K562 (cell line): ENCODE data around the gene TCAP. TPM values are rescaled to one million over a fixed set of nuclear protein-coding genes. Genes with fewer than 3 reads are reported as not detected.
A peak's percentile ranks its signal among the peaks of the same experiment; 100 is the strongest.

Source experiments
- ARID3A ChIP-seq: IDR thresholded peaks from 2 replicates; pipeline ENCODE4 v1.6.1; 2012; ENCODE audit warnings: low read depth, low read length, improper control_type of control experiment, borderline replicate concordance
- C11orf30 ChIP-seq: fragments of 450-650 bp; IDR thresholded peaks from 2 replicates; pipeline ENCODE4 v1.6.1; 2016; ENCODE audit warnings: low read depth, mild to moderate bottlenecking
- DMBX1 ChIP-seq: fragments of 250-450 bp; sonication (Bioruptor Pico); IDR thresholded peaks from 2 replicates; pipeline ENCODE4 v1.8.0; 2022; ENCODE audit warnings: inconsistent platforms, mild to moderate bottlenecking, moderate library complexity, borderline replicate concordance
- EP400 ChIP-seq: fragments of 450-650 bp; IDR thresholded peaks from 2 replicates; pipeline ENCODE4 v1.6.1; 2017; ENCODE audit warnings: antibody characterized with exemption, mild to moderate bottlenecking, moderate library complexity
- FOXK2 ChIP-seq, 2 experiments: fragments of 450-650 bp; IDR thresholded peaks in 1 of 2; conservative IDR thresholded peaks in 1 of 2; 2 replicates each; pipeline ENCODE4 v1.6.1; 2016; ENCODE audit warnings: low read depth in 2 of 2, mild to moderate bottlenecking in 1 of 2
- GABPA ChIP-seq: fragments of 200-800 bp; sonication (Bioruptor generic); conservative IDR thresholded peaks from 2 replicates; pipeline ENCODE4 v1.6.1; 2016; ENCODE audit warnings: low read depth, missing genetic modification characterization, missing compliant biosample characterization
- KLF13 ChIP-seq: fragments of 450-650 bp; IDR thresholded peaks from 2 replicates; pipeline ENCODE4 v1.6.1; 2016; ENCODE audit warnings: missing genetic modification characterization, low read depth, mild to moderate bottlenecking, missing compliant biosample characterization, moderate library complexity, borderline replicate concordance
- MCM3 ChIP-seq: fragments of 450-650 bp; IDR thresholded peaks from 2 replicates; pipeline ENCODE4 v1.6.1; 2016
- MNT ChIP-seq, 2 experiments: fragments of 450-650 bp; conservative IDR thresholded peaks; 2 replicates each; pipeline ENCODE4 v1.6.1; 2017; ENCODE audit warnings: mild to moderate bottlenecking in 2 of 2, moderate library complexity in 2 of 2
- PRDM10 ChIP-seq: fragments of 450-650 bp; IDR thresholded peaks from 2 replicates; pipeline ENCODE4 v1.6.1; 2018; ENCODE audit not compliant: partially characterized antibody
- RBBP5 ChIP-seq: fragments of 200-600 bp; sonication (generic); IDR thresholded peaks from 2 replicates; pipeline ENCODE4 v1.6.1; 2012; ENCODE audit warnings: borderline replicate concordance, mild to moderate bottlenecking, low read length, control low read depth, inconsistent platforms; ENCODE audit not compliant: insufficient read depth, poor library complexity, severe bottlenecking
- TBL1XR1 ChIP-seq, 2 experiments: IDR thresholded peaks; 2 replicates each; pipeline ENCODE4 v1.6.1; 2012; ENCODE audit warnings: improper control_type of control experiment in 2 of 2, low read length in 2 of 2, mild to moderate bottlenecking in 1 of 2
- polyA plus RNA-seq, 8 experiments: library from polyadenylated mRNA; depleted of rRNA in 4 of 8; stranded (reverse) in 5 of 8; unstranded in 3 of 8; fragments of >200 nt; fragmentation: Nextera tagmentation in 2 of 8; fragmentation: Illumina TruSeq in 1 of 8; extraction: Ambion mirVana in 2 of 8; extraction: Trizol in 1 of 8; gene quantifications; 2 replicates each; pipeline versions ENCODE4 v1.2.1 to v1.2.3, GENCODE V29; 2011 to 2014; ENCODE audit warnings: inconsistent platforms in 1 of 8, missing spikeins in 1 of 8
- total RNA-seq, 7 experiments: library from RNA; depleted of rRNA in 6 of 7; stranded (reverse); fragments of >200 nt in 6 of 7; fragmentation: Illumina TruSeq in 2 of 7; extraction: Trizol in 2 of 7; gene quantifications; 2 replicates each; pipeline versions ENCODE4 v1.2.1 to v1.2.3, GENCODE V29; 2011 to 2021; ENCODE audit warnings: low replicate concordance in 1 of 7
- TF ChIP-seq, protein P1 (sequence below), 2 experiments: fragments of 450-650 bp in 1 of 2; IDR thresholded peaks; 2 replicates each; pipeline ENCODE4 v1.6.1; 2011 to 2017; ENCODE audit warnings: low read depth in 2 of 2, antibody characterized with exemption in 1 of 2, borderline replicate concordance in 1 of 2, low read length in 1 of 2, mild to moderate bottlenecking in 1 of 2, mixed read lengths in 1 of 2; ENCODE audit not compliant: control insufficient read depth in 1 of 2

TCAP gene
- total and polyA plus RNA-seq, 9 of the 15 experiments (the other 6 are each of a cell fraction or from before 2014, with no cell fraction given) = 0.33 to 1.4 (median 0.82) TPM; not detected in 2

DNA sequence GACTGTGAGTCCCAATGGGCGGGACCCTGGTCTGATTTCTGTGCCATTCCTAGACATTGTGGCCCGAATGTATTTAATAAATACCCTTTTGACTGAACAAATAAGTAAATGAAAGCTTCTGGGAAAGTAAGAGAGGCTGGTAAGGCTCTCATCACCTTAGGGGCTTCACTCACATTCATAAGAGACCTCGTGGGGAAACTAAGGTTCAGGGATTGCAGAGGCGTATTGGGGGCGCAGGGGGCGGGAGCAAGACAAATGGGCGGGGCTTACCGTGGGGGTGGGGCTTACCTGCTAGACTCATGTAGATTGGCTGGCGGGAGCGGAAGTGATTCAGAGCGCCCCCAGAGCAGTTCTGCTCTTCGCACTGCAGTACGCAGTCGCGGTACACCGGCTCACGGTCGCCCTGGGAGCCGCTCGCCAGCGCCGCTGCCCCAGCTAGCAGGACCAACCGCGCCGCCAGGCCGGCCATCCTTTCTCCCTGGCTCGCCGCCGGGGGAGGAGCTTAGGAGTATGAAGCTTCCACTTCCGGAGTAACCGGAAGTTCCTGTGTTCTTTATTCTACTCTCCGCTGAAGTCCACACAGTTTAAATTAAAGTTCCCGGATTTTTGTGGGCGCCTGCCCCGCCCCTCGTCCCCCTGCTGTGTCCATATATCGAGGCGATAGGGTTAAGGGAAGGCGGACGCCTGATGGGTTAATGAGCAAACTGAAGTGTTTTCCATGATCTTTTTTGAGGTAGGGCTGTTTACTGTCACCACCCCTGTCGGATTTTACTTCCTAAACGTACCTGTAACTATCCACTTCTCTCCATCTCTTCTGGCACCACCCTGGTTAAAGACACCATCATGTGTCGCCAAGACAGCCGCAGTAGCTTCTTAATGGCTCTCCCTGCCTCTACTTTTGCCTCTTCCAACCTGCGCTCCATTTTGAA, 22.7 kb downstream of the TCAP start, which contains the start of gene PGAP3 (continued):
- TF ChIP-seq GABPA (tag) = peak; percentile 99
- peak; percentile 64 to 72; a peak in 3 of 4 replicates for TF ChIP-seq FOXK2 (conservative IDR thresholded peaks at IDR 0.05 in 1 of 2, IDR thresholded peaks at IDR 0.05 in 1 of 2; ENCODE audit: low read depth in 2 of 2)
- TF ChIP-seq EP400 = peak; percentile 51
- TF ChIP-seq DMBX1 (CRISPR knock-in tag) = peak; percentile 68; the same call in 1 of the 2 replicates
- peak; percentile 84 for TF ChIP-seq C11orf30
- peak; percentile 32 to 46; a peak in 2 of 4 replicates for TF ChIP-seq MNT (conservative IDR thresholded peaks at IDR 0.05)
- TF ChIP-seq, protein P1, sequence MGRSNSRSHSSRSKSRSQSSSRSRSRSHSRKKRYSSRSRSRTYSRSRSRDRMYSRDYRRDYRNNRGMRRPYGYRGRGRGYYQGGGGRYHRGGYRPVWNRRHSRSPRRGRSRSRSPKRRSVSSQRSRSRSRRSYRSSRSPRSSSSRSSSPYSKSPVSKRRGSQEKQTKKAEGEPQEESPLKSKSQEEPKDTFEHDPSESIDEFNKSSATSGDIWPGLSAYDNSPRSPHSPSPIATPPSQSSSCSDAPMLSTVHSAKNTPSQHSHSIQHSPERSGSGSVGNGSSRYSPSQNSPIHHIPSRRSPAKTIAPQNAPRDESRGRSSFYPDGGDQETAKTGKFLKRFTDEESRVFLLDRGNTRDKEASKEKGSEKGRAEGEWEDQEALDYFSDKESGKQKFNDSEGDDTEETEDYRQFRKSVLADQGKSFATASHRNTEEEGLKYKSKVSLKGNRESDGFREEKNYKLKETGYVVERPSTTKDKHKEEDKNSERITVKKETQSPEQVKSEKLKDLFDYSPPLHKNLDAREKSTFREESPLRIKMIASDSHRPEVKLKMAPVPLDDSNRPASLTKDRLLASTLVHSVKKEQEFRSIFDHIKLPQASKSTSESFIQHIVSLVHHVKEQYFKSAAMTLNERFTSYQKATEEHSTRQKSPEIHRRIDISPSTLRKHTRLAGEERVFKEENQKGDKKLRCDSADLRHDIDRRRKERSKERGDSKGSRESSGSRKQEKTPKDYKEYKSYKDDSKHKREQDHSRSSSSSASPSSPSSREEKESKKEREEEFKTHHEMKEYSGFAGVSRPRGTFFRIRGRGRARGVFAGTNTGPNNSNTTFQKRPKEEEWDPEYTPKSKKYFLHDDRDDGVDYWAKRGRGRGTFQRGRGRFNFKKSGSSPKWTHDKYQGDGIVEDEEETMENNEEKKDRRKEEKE (IDR thresholded peaks at IDR 0.05; ENCODE audit: borderline replicate concordance in 1 of 2, control insufficient read depth in 1 of 2, low read depth in 2 of 2, low read length in 1 of 2) = no peak
- peak; percentile 84 for TF ChIP-seq RBBP5
- 0 out of 2 replicates have a peak, but pooled peaks have one; percentile 13 for TF ChIP-seq ARID3A
- TF ChIP-seq TBL1XR1 (IDR thresholded peaks at IDR 0.05; ENCODE audit: low read length in 2 of 2) = 0 out of 4 replicates have a peak, but pooled peaks of 1 of the 2 experiments have one; percentile 24
- TF ChIP-seq MCM3 = no peak
- peak; percentile 83 for TF ChIP-seq KLF13
- TF ChIP-seq PRDM10 = peak; percentile 35
